ENCODE results near the gene CHEK1. TPM values are rescaled to one million over a fixed set of nuclear protein-coding genes. Genes with fewer than 3 reads are reported as not detected.
A peak's percentile ranks its signal among the peaks of the same experiment; 100 is the strongest.

Gene CHEK1
- total and polyA plus RNA-seq, 2 of the 8 experiments (the other 6 are each of a cell fraction or from before 2014, with no cell fraction given), result 37.7 to 133 TPM

DNA sequence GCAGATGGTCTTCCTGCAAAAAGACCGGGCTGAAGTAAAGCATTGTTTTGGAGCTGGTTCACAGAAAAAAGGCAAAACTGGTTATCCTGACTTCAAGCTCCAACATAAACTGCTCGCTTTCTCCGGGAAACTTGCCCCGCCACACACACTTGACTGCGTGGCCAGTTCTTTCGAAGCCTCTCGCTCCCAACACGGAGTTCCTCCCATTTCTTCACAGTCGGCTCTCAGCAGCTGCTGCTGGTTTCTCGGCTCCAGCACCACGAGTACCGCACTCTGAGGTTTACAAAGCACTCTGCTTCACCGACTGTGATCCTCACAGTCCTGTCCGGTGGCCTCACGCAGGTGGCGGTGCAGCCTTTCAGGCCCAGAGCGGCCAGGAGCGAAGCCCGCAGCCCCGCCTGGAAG lies 264 bp downstream of the CHEK1 start (continued):
- TF ChIP-seq, protein P1, sequence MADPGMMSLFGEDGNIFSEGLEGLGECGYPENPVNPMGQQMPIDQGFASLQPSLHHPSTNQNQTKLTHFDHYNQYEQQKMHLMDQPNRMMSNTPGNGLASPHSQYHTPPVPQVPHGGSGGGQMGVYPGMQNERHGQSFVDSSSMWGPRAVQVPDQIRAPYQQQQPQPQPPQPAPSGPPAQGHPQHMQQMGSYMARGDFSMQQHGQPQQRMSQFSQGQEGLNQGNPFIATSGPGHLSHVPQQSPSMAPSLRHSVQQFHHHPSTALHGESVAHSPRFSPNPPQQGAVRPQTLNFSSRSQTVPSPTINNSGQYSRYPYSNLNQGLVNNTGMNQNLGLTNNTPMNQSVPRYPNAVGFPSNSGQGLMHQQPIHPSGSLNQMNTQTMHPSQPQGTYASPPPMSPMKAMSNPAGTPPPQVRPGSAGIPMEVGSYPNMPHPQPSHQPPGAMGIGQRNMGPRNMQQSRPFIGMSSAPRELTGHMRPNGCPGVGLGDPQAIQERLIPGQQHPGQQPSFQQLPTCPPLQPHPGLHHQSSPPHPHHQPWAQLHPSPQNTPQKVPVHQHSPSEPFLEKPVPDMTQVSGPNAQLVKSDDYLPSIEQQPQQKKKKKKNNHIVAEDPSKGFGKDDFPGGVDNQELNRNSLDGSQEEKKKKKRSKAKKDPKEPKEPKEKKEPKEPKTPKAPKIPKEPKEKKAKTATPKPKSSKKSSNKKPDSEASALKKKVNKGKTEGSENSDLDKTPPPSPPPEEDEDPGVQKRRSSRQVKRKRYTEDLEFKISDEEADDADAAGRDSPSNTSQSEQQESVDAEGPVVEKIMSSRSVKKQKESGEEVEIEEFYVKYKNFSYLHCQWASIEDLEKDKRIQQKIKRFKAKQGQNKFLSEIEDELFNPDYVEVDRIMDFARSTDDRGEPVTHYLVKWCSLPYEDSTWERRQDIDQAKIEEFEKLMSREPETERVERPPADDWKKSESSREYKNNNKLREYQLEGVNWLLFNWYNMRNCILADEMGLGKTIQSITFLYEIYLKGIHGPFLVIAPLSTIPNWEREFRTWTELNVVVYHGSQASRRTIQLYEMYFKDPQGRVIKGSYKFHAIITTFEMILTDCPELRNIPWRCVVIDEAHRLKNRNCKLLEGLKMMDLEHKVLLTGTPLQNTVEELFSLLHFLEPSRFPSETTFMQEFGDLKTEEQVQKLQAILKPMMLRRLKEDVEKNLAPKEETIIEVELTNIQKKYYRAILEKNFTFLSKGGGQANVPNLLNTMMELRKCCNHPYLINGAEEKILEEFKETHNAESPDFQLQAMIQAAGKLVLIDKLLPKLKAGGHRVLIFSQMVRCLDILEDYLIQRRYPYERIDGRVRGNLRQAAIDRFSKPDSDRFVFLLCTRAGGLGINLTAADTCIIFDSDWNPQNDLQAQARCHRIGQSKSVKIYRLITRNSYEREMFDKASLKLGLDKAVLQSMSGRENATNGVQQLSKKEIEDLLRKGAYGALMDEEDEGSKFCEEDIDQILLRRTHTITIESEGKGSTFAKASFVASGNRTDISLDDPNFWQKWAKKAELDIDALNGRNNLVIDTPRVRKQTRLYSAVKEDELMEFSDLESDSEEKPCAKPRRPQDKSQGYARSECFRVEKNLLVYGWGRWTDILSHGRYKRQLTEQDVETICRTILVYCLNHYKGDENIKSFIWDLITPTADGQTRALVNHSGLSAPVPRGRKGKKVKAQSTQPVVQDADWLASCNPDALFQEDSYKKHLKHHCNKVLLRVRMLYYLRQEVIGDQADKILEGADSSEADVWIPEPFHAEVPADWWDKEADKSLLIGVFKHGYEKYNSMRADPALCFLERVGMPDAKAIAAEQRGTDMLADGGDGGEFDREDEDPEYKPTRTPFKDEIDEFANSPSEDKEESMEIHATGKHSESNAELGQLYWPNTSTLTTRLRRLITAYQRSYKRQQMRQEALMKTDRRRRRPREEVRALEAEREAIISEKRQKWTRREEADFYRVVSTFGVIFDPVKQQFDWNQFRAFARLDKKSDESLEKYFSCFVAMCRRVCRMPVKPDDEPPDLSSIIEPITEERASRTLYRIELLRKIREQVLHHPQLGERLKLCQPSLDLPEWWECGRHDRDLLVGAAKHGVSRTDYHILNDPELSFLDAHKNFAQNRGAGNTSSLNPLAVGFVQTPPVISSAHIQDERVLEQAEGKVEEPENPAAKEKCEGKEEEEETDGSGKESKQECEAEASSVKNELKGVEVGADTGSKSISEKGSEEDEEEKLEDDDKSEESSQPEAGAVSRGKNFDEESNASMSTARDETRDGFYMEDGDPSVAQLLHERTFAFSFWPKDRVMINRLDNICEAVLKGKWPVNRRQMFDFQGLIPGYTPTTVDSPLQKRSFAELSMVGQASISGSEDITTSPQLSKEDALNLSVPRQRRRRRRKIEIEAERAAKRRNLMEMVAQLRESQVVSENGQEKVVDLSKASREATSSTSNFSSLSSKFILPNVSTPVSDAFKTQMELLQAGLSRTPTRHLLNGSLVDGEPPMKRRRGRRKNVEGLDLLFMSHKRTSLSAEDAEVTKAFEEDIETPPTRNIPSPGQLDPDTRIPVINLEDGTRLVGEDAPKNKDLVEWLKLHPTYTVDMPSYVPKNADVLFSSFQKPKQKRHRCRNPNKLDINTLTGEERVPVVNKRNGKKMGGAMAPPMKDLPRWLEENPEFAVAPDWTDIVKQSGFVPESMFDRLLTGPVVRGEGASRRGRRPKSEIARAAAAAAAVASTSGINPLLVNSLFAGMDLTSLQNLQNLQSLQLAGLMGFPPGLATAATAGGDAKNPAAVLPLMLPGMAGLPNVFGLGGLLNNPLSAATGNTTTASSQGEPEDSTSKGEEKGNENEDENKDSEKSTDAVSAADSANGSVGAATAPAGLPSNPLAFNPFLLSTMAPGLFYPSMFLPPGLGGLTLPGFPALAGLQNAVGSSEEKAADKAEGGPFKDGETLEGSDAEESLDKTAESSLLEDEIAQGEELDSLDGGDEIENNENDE (IDR thresholded peaks at IDR 0.05; ENCODE audit: insufficient replicate concordance, low read length), result no peak
- no peak for TF ChIP-seq TAF1 (IDR thresholded peaks at IDR 0.05; ENCODE audit: low read depth, low read length)
- no peak for TF ChIP-seq RXRA (IDR thresholded peaks at IDR 0.05; ENCODE audit: insufficient read depth, low read depth, low read length)
- TF ChIP-seq, protein P2, sequence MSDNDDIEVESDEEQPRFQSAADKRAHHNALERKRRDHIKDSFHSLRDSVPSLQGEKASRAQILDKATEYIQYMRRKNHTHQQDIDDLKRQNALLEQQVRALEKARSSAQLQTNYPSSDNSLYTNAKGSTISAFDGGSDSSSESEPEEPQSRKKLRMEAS (IDR thresholded peaks at IDR 0.05), result peak; percentile 83
- TF ChIP-seq, protein P3, sequence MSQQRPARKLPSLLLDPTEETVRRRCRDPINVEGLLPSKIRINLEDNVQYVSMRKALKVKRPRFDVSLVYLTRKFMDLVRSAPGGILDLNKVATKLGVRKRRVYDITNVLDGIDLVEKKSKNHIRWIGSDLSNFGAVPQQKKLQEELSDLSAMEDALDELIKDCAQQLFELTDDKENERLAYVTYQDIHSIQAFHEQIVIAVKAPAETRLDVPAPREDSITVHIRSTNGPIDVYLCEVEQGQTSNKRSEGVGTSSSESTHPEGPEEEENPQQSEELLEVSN (IDR thresholded peaks at IDR 0.05), result peak; percentile 91
- TF ChIP-seq KDM4A (IDR thresholded peaks at IDR 0.05; ENCODE audit: low read depth, low read length, severe bottlenecking), result peak; percentile 11
- no peak; a peak in 1 of 4 replicates for TF ChIP-seq HDAC2 (IDR thresholded peaks at IDR 0.05; ENCODE audit: borderline replicate concordance in 1 of 2, low read depth in 2 of 2, low read length in 2 of 2)
- TF ChIP-seq SP2 (IDR thresholded peaks at IDR 0.05; ENCODE audit: low read length), result no peak
- TF ChIP-seq TAF7 (optimal IDR thresholded peaks at IDR 0.05; ENCODE audit: borderline replicate concordance, low read depth, low read length), result peak; percentile 30
- no peak for TF ChIP-seq SP1 (IDR thresholded peaks at IDR 0.05; ENCODE audit: low read depth, low read length)
- no peak for TF ChIP-seq HDAC6 (IDR thresholded peaks at IDR 0.05; ENCODE audit: low read depth, low read length)
